AG04449 (cell line): ENCODE measurements around the gene STARD3NL.

Experiments used
- CTCF ChIA-PET: fragments of 350-600 bp; formaldehyde crosslinking; extraction: SDS; loops from one replicate; lab custom pipeline; 2021; ENCODE audit warnings: antibody characterized with exemption; lab: Yijun Ruan, JAX
- POLR2A ChIA-PET: fragments of 400-600, 350-600 bp; formaldehyde crosslinking; extraction: SDS; loops from one replicate; lab custom pipeline; 2020; ENCODE audit warnings: antibody characterized with exemption, inconsistent platforms; lab: Yijun Ruan, JAX
- DNase-seq: peaks from one replicate; pipeline ENCODE4 v3.0.0-alpha.2; 2010; ENCODE audit warnings: low read depth, low spot score
- H3K4me3 ChIP-seq: 2 replicates; pipeline ENCODE4 v1.5.1; 2011; ENCODE audit warnings: low read depth, mild to moderate bottlenecking, control low read depth, low read length
- CTCF ChIP-seq: IDR thresholded peaks from one replicate; pipeline ENCODE4 v1.5.1; 2011; ENCODE audit warnings: mild to moderate bottlenecking, moderate library complexity, low read length, control low read depth, inconsistent platforms; ENCODE audit not compliant: insufficient read depth; ENCODE audit errors: missing control alignments

The STARD3NL gene

GRCh38 chr7:38177621-38178003, 433 bp upstream of the STARD3NL start:
- DNase-seq: no peak
- ChIA-PET CTCF (interaction anchor here (0.9 to 1.6 kb wide), 4 partner anchors 16 to 67 kb away, joined by 3 to 7 read pairs (median 3); no protein-coding TSS in a partner anchor), POLR2A (interaction anchor here (0.7 to 1.0 kb wide), 2 partner anchors 9 to 38 kb away, joined by 3 to 5 read pairs; no protein-coding TSS in a partner anchor)
- peak overlapping the region; percentile 85 for H3K4me3 ChIP-seq
- TF ChIP-seq CTCF: no peak

- peak overlapping the region; percentile 85 for H3K4me3 ChIP-seq
- ChIA-PET CTCF (interaction anchor here (1.6 kb wide), 2 partner anchors 37 to 196 kb away, joined by 7 read pairs; no protein-coding TSS in a partner anchor), POLR2A (interaction anchor here (0.6 kb wide), 3 partner anchors 13 to 140 kb away, joined by 3 to 5 read pairs (median 4); no protein-coding TSS in a partner anchor)
- DNase-seq: no peak
- TF ChIP-seq CTCF: no peak
Measured at GRCh38 chr7:38178695-38179344, 775 bp downstream of the STARD3NL start.

- TF ChIP-seq CTCF: no peak
- H3K4me3 ChIP-seq: peak overlapping the region; percentile 30
- ChIA-PET POLR2A (no interaction called here), CTCF (interaction anchor here (0.8 to 3.0 kb wide), 11 partner anchors 9 to 195 kb away, joined by 3 to 31 read pairs (median 5); no protein-coding TSS in a partner anchor)
- DNase-seq: no peak
Measured at GRCh38 chr7:38179776-38180226, 1.8 kb downstream of the STARD3NL start.

GRCh38 chr7:38181111-38181510, 3.1 kb downstream of the STARD3NL start:
- ChIA-PET CTCF (interaction anchor here (1.3 to 3.0 kb wide), 9 partner anchors 10 to 189 kb away, joined by 3 to 31 read pairs (median 5); no protein-coding TSS in a partner anchor), POLR2A (interaction anchor here (1.0 kb wide), 1 partner anchor 16 kb away, joined by 3 read pairs; no protein-coding TSS in a partner anchor)
- DNase-seq: no peak
- no peak overlapping the region for H3K4me3 ChIP-seq
- no peak for TF ChIP-seq CTCF

GRCh38 chr7:38182450-38182849, 4.4 kb downstream of the STARD3NL start:
- ChIA-PET CTCF (interaction anchor here (1.4 to 2.1 kb wide), 3 partner anchors 40 to 187 kb away, joined by 4 to 5 read pairs (median 4); no protein-coding TSS in a partner anchor), POLR2A (no interaction called here)
- no peak for TF ChIP-seq CTCF
- no peak for DNase-seq
- H3K4me3 ChIP-seq: no peak overlapping the region
